ENCODE measurements around the gene ZNF532.
"Not testable (repeated sequence)": the region's sequence is repeated elsewhere in the genome, so short reads cannot be mapped to it uniquely, and the experiment has no call there.

The ZNF532 gene

GRCh38 chr18:58903533-58903932 is 38.9 kb downstream of the ZNF532 start:
- DNase-seq: no peak

GRCh38 chr18:58905777-58906428 is 41.2 kb downstream of the ZNF532 start:
- no peak for DNase-seq

- DNase-seq: no peak
Measured at GRCh38 chr18:58908006-58908405, 43.3 kb downstream of the ZNF532 start.

- DNase-seq: no peak
Measured at GRCh38 chr18:58909521-58909920, 44.8 kb downstream of the ZNF532 start.

GRCh38 chr18:58911241-58911640 is 46.6 kb downstream of the ZNF532 start:
- DNase-seq: no peak

- no peak for DNase-seq
Measured at GRCh38 chr18:58911766-58912165, 47.1 kb downstream of the ZNF532 start.

- no peak for DNase-seq
Measured at GRCh38 chr18:58915006-58915799, 50.5 kb downstream of the ZNF532 start.

- DNase-seq: no peak
Measured at GRCh38 chr18:58915995-58916394, 51.3 kb downstream of the ZNF532 start.

- not testable (repeated sequence) for DNase-seq
Measured at GRCh38 chr18:58919934-58920333, 55.3 kb downstream of the ZNF532 start.

GRCh38 chr18:58922995-58923394 is 58.3 kb downstream of the ZNF532 start:
- no peak for DNase-seq

GRCh38 chr18:58924473-58924872 is 59.8 kb downstream of the ZNF532 start:
- no peak for DNase-seq

GRCh38 chr18:58927659-58928058 is 63.0 kb downstream of the ZNF532 start:
- no peak for DNase-seq

GRCh38 chr18:58928386-58928785 is 63.7 kb downstream of the ZNF532 start:
- DNase-seq: no peak

GRCh38 chr18:58929206-58929605 is 64.5 kb downstream of the ZNF532 start:
- no peak for DNase-seq

GRCh38 chr18:58934356-58934755 is 69.7 kb downstream of the ZNF532 start:
- no peak for DNase-seq

- DNase-seq: no peak
Measured at GRCh38 chr18:58934933-58935577, 70.4 kb downstream of the ZNF532 start.

GRCh38 chr18:58937071-58937886 is 72.6 kb downstream of the ZNF532 start:
- DNase-seq: no peak

- DNase-seq: no peak
Measured at GRCh38 chr18:58937887-58938267, 73.2 kb downstream of the ZNF532 start.

GRCh38 chr18:58941426-58942099 is 76.9 kb downstream of the ZNF532 start:
- no peak for DNase-seq

GRCh38 chr18:58943896-58944295 is 79.2 kb downstream of the ZNF532 start:
- no peak for DNase-seq

GRCh38 chr18:58947136-58947732 is 82.6 kb downstream of the ZNF532 start:
- DNase-seq: no peak

- no peak for DNase-seq
Measured at GRCh38 chr18:58949031-58949430, 84.4 kb downstream of the ZNF532 start.

Data from NCI-H2029 (cell line).